NCI-H69 (cell line): ENCODE data around the gene SMOC2.

Source experiments
- DNase-seq: peaks from one replicate; lab custom pipeline; 2025; lab: John Stamatoyannopoulos, UW

SMOC2 gene

GRCh38 chr6:168442646-168443045 is 1.7 kb downstream of the SMOC2 start:
- DNase-seq = no peak

GRCh38 chr6:168447282-168447681 is 6.3 kb downstream of the SMOC2 start:
- no peak for DNase-seq

- DNase-seq = no peak
Measured at GRCh38 chr6:168447700-168448099, 6.7 kb downstream of the SMOC2 start.

GRCh38 chr6:168448243-168448855 is 7.4 kb downstream of the SMOC2 start:
- no peak for DNase-seq

- DNase-seq = peak; percentile 85
Measured at GRCh38 chr6:168450917-168451316, 9.9 kb downstream of the SMOC2 start.

- DNase-seq = peak; percentile 47
Measured at GRCh38 chr6:168451805-168452517, 11.0 kb downstream of the SMOC2 start.

- DNase-seq = no peak
Measured at GRCh38 chr6:168452685-168453377, 11.8 kb downstream of the SMOC2 start.

GRCh38 chr6:168455847-168456530 is 15.0 kb downstream of the SMOC2 start:
- DNase-seq = no peak

GRCh38 chr6:168456907-168457652 is 16.1 kb downstream of the SMOC2 start:
- peak; percentile 41 for DNase-seq

- DNase-seq = no peak
Measured at GRCh38 chr6:168457653-168457934, 16.6 kb downstream of the SMOC2 start.

GRCh38 chr6:168458101-168458500 is 17.1 kb downstream of the SMOC2 start:
- DNase-seq = no peak

GRCh38 chr6:168459572-168459971 is 18.6 kb downstream of the SMOC2 start:
- DNase-seq = no peak

- no peak for DNase-seq
Measured at GRCh38 chr6:168462289-168462853, 21.4 kb downstream of the SMOC2 start.

GRCh38 chr6:168464546-168464945 is 23.6 kb downstream of the SMOC2 start:
- no peak for DNase-seq

GRCh38 chr6:168468045-168468444 is 27.1 kb downstream of the SMOC2 start:
- DNase-seq = peak; percentile 78

GRCh38 chr6:168469521-168469920 is 28.5 kb downstream of the SMOC2 start:
- no peak for DNase-seq

- DNase-seq = no peak
Measured at GRCh38 chr6:168469926-168470325, 28.9 kb downstream of the SMOC2 start.

- DNase-seq = no peak
Measured at GRCh38 chr6:168472363-168472762, 31.4 kb downstream of the SMOC2 start.

- no peak for DNase-seq
Measured at GRCh38 chr6:168473197-168473596, 32.2 kb downstream of the SMOC2 start.

- no peak for DNase-seq
Measured at GRCh38 chr6:168475188-168476013, 34.4 kb downstream of the SMOC2 start.

GRCh38 chr6:168479421-168479820 is 38.4 kb downstream of the SMOC2 start:
- no peak for DNase-seq
